Right lobe of liver (tissue), 6 donors: ENCODE measurements around the gene LCN10. TPM values are rescaled to one million over a fixed set of nuclear protein-coding genes. Genes with fewer than 3 reads are reported as not detected.

Experiments used
- ATAC-seq, 4 donors: fragments of 200-7000 bp; cut with Tn5 transposase; one replicate each; pipeline ENCODE4 v1.9.1; 2020; ENCODE audit warnings: mild to moderate bottlenecking in 4 of 4, moderate library complexity in 4 of 4
- DNase-seq, 3 donors: peaks; one replicate each; pipeline ENCODE4 v3.0.0-alpha.2; 2020
- H3K27ac ChIP-seq, 3 donors: fragments of 200-600 bp; one replicate each; pipeline ENCODE4 v1.8.0; 2022
- H3K27me3 ChIP-seq, 2 donors: fragments of 200-600 bp; one replicate each; pipeline ENCODE4 v1.8.0; 2022
- H3K36me3 ChIP-seq, 4 donors: fragments of 200-600 bp; sonication (generic) in 1 of 4; one replicate each; pipeline versions ENCODE4 v1.5.1 to v1.8.0; 2017 to 2022; ENCODE audit warnings: control low read depth in 1 of 4
- H3K4me1 ChIP-seq, 4 donors: fragments of 200-600 bp; sonication (generic) in 1 of 4; one replicate each; pipeline versions ENCODE4 v1.5.1 to v1.8.0; 2017 to 2022; ENCODE audit warnings: control low read depth in 1 of 4
- H3K4me3 ChIP-seq, 3 donors: fragments of 200-600 bp; one replicate each; pipeline ENCODE4 v1.8.0; 2022
- H3K9me3 ChIP-seq, 4 donors: fragments of 200-600 bp; sonication (generic) in 1 of 4; one replicate each; pipeline versions ENCODE4 v1.5.1 to v1.8.0; 2017 to 2022; ENCODE audit warnings: control low read depth in 1 of 4
- POLR2A ChIP-seq: fragments of 450-650 bp; IDR thresholded peaks from one replicate; pipeline ENCODE4 v1.6.1; 2017; ENCODE audit warnings: antibody characterized with exemption, mild to moderate bottlenecking
- WGBS: methylation state at CpG from one replicate; pipeline ENCODE4 v1.1.6; 2018; ENCODE audit warnings: low coverage, low lambda C conversion rate; ENCODE audit not compliant: insufficient coverage; ENCODE audit errors: missing lambda C conversion rate; 5-methylcytosine and 5-hydroxymethylcytosine counted together
- intact Hi-C, 2 donors: fragments of 100-400 bp; cut with DNase I; formaldehyde crosslinking; loops; one replicate each; pipeline versions ENCODE4 v1.11.2 to v1.14.1; 2022
- total RNA-seq, 6 experiments: library from RNA; depleted of rRNA in 2 of 6; stranded (reverse); fragments of >200 nt in 2 of 6; fragmentation: NEBNext Ultra II Directional in 3 of 6; extraction: Animal tissue kit (Norgen Biotek cat#: 25700) in 3 of 6; gene quantifications; one replicate each; pipeline versions ENCODE4 v1.1.0 to v1.2.4, GENCODE V29; 2016 to 2023
- TF ChIP-seq, protein P1 (sequence below), 4 donors: fragments of 200-600 bp in 3 of 4; fragments of 450-650 bp in 1 of 4; IDR thresholded peaks; one replicate each; pipeline versions ENCODE4 v1.5.1 to v1.8.0; 2016 to 2022; ENCODE audit warnings: antibody characterized with exemption in 4 of 4, mild to moderate bottlenecking in 2 of 4
- donor health status: DM: no; HTN: yes; CAD: no.
- donor health status: DM: no; HTN: no; CAD: no.
- donor health status: DM: no; HTN: no; CAD: no.
- donor health status: DM: no; HTN: yes; CAD: no.
- donor health status: DM: no; HTN: yes; CAD: no.

LCN10 gene
- total RNA-seq, 6 experiments from 2014 or later, result 0.23 to 0.81 (median 0.32) TPM; not detected in 2

GRCh38 chr9:136784249-136784996 is 41.7 kb upstream of the LCN10 start:
- 46% methylated on average over 9 of the region's 9 CpGs for WGBS

DNA sequence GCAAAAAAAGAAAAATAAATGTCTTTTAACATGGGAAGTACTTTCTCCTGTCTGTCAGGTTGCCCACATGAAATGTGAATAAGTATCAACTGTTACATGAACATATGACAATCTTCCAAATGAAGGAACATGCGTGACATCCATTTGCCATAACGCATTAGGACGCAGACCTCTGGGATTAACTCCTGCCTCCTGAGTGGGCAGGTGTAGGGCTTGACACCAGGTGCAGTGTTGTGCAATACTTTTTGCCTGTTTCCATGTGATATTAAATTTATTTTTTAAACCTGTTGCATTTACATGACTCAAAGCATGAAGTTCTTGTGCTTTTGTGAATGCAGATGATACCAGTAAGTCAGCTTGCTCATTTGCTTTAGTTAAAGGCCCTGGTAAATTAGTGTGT is 39.7 kb upstream of the LCN10 start:
- H3K9me3 ChIP-seq, result no peaks in the 10 kb centered on the region
- H3K27me3 ChIP-seq, result no peaks in the 10 kb centered on the region
- TF ChIP-seq, protein P1, sequence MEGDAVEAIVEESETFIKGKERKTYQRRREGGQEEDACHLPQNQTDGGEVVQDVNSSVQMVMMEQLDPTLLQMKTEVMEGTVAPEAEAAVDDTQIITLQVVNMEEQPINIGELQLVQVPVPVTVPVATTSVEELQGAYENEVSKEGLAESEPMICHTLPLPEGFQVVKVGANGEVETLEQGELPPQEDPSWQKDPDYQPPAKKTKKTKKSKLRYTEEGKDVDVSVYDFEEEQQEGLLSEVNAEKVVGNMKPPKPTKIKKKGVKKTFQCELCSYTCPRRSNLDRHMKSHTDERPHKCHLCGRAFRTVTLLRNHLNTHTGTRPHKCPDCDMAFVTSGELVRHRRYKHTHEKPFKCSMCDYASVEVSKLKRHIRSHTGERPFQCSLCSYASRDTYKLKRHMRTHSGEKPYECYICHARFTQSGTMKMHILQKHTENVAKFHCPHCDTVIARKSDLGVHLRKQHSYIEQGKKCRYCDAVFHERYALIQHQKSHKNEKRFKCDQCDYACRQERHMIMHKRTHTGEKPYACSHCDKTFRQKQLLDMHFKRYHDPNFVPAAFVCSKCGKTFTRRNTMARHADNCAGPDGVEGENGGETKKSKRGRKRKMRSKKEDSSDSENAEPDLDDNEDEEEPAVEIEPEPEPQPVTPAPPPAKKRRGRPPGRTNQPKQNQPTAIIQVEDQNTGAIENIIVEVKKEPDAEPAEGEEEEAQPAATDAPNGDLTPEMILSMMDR (IDR thresholded peaks at IDR 0.05), result no peak
- TF ChIP-seq POLR2A, result no peak
- ATAC-seq, result no peak
- WGBS, result 90% methylated on average over 3 of the region's 3 CpGs
- peaks cover 0 to 14% (median 7%) of the 10 kb centered on the region in 4 donors for H3K4me1 ChIP-seq
- H3K36me3 ChIP-seq, result no peaks in the 10 kb centered on the region
- no peak for DNase-seq
- H3K27ac ChIP-seq, result no peak overlapping the region
- intact Hi-C loops, result no loop called here
- no peak overlapping the region for H3K4me3 ChIP-seq

More at GRCh38 chr9:136784249-136784996, 41.7 kb upstream of the LCN10 start:
- Histone ChIP-seq H3K9me3 (no peaks in the 10 kb centered on the region), H3K27ac (no peak overlapping the region), H3K4me1 (peaks cover 0 to 30% (median 8%) of the 10 kb centered on the region in 4 donors), H3K27me3 (no peaks in the 10 kb centered on the region), H3K36me3 (no peaks in the 10 kb centered on the region), H3K4me3 (no peak overlapping the region)
- ATAC-seq (no peak), DNase-seq (no peak)
- intact Hi-C loops, result no loop called here
- TF ChIP-seq, protein P1 (IDR thresholded peaks at IDR 0.05), result peak; percentile 31 to 46 (median 44)
- no peak for TF ChIP-seq POLR2A

- DNase-seq (no peak), ATAC-seq (no peak)
- no peaks in the 10 kb centered on the region for H3K36me3 ChIP-seq
- no peaks in the 10 kb centered on the region for H3K27me3 ChIP-seq
- H3K27ac ChIP-seq, result no peak overlapping the region
- H3K4me3 ChIP-seq, result no peak overlapping the region
- intact Hi-C loops, result loop anchor here in 1 of 2 donors (10.0 kb wide), 1 partner anchor 255 kb away; the partner anchor contains the start of gene FUT7
- 91% methylated on average over 4 of the region's 5 CpGs for WGBS
- H3K4me1 ChIP-seq, result no peaks in the 10 kb centered on the region
- H3K9me3 ChIP-seq, result no peaks in the 10 kb centered on the region
- TF ChIP-seq, protein P1 (IDR thresholded peaks at IDR 0.05), result no peak
- TF ChIP-seq POLR2A, result no peak
Measured at GRCh38 chr9:136779808-136780207, 37.1 kb upstream of the LCN10 start.

DNA sequence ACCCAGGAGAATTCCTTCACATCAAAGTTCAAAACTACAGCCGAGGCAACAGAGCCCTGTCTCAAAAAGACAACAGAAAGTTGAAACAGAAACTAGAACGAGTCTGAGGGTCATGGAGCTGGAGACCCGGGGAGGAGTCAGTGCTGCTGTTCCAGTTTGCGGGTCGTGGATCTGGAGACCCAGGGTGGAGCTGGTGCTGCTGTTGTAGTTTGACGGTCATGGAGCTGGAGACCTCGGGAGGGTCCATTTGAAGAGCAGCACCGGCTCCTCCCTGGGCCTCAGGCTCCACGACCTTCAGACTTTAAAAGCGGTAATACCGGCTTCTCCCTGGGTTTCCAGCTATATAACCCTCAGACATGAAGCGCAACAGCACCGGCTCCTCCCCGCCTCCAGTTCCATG is 34.6 kb upstream of the LCN10 start:
- H3K27me3 ChIP-seq, result no peaks in the 10 kb centered on the region
- intact Hi-C loops, result loop anchor here in 1 of 2 donors (10.0 kb wide), 1 partner anchor 257 kb away; the partner anchor contains the start of gene FUT7
- no peaks in the 10 kb centered on the region for H3K9me3 ChIP-seq
- no peak overlapping the region for H3K27ac ChIP-seq
- 44% methylated on average over 6 of the region's 14 CpGs for WGBS
- H3K36me3 ChIP-seq, result no peaks in the 10 kb centered on the region
- H3K4me3 ChIP-seq, result no peak overlapping the region
- TF ChIP-seq, protein P1 (IDR thresholded peaks at IDR 0.05), result no peak
- TF ChIP-seq POLR2A, result no peak
- DNase-seq (no peak), ATAC-seq (no peak)
- H3K4me1 ChIP-seq, result no peaks in the 10 kb centered on the region
